HT1080 (cell line): ENCODE data around the gene CAMK2G. TPM values are rescaled to one million over a fixed set of nuclear protein-coding genes. Genes with fewer than 3 reads are reported as not detected.
"Not testable (repeated sequence)": the region's sequence is repeated elsewhere in the genome, so short reads cannot be mapped to it uniquely, and the experiment has no call there.

Source experiments
- DNase-seq: peaks from one replicate; pipeline ENCODE4 v3.0.0-alpha.2; 2015; ENCODE audit warnings: low read depth
- total RNA-seq: library from RNA; depleted of rRNA; stranded (reverse); fragments of >200 nt; shearing (Covaris generic); gene quantifications from 2 replicates; pipeline ENCODE4 v1.2.3, GENCODE V29; 2014

The CAMK2G gene
- total RNA-seq, 1 experiment from 2014 or later = 32.4 TPM

DNA sequence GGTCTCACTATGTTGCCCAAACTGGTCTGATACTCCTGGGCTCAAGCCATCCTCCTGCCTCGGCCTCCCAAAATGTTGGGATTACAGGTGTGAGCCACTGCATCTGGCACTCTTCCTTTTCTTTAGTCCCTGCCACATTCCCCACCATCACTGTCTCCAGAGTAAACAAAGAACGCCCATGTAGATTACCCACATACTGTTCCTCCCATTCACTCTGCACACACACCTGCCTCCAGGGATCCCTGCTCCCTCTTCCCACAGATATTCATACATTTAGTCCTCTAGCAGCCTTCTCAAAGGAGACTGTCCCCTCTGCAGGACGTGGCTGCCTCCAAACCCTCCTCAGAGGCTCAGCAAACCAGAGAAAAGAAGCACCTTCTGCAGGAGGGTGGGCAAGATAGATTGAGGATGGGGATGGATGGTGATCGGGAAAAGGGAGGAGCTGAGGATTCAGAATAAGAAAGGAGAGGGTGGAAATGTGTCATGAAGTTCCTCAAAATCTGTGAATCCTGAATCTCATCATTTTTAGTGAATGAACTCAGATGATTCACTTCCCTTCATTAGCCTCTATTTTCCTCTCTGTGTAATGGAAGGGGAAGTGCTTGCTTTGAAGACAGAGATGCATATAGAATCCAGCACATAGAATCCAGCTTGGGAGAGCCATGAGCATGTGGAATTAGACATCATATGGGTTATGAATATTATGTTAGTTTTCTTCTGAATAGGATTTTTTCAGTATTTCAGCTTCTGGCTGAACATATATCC lies 31.1 kb upstream of the CAMK2G start:
- DNase-seq = peak; percentile 83

GRCh38 chr10:73902351-73902750 lies 28.0 kb upstream of the CAMK2G start:
- DNase-seq = no peak

DNA sequence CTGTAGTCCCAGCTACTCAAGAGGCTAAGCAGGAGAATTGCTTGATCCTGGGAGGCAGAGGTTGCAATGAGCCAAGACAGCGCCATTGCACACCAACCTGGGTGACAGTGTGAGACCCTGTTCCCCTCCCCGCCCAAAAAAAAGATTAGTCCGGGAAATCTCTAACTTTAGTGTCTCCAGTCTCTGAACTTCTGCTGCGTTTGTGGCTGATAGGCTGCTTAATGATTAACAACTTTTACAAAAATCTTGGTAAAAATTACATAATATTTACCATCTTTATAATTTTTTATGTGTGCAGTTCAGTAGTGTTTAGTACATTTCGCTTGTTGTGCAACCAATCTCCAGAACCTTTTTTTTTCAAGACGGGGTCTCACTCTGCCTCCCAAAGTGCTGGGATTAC lies 26.9 kb upstream of the CAMK2G start:
- DNase-seq = no peak

DNA sequence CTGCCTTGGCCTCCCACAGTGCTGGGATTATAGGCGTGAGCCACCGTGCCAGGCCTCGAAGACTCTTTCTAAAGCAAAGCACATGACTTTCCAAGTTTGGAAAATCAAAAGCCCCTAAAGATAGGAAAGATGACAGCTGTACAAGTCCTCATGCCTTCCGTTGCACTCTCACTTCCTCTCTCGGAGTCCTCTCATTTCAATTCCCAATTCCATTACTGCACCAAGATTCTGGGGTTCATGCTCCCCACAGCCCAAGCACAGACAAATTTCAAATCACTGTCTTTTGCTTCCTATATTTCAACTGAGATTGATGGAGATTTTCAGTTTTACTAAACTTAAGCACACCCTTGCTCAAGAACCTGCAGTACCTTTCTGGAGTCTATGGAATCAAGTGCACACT lies 25.7 kb upstream of the CAMK2G start:
- DNase-seq = no peak

DNA sequence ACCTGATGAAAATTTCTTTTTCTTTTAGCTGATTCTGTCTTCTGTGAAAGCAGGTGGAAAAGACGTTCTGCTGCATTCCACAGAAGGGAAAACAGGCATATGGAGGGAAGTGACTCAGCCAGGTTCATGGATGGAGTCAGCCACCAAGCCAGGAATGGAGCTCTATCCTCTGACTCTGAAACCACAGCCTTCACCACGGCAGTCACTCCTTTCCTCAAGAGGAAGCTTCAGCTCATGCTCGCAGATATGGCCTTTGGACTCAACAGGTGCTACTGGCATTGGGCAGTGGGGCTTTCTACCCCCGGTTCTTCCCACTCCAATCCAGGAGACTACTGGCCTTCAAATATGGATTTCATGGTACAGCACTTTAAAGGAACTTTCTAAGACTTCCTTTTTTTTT lies 25.1 kb upstream of the CAMK2G start:
- peak; percentile 98 for DNase-seq

DNA sequence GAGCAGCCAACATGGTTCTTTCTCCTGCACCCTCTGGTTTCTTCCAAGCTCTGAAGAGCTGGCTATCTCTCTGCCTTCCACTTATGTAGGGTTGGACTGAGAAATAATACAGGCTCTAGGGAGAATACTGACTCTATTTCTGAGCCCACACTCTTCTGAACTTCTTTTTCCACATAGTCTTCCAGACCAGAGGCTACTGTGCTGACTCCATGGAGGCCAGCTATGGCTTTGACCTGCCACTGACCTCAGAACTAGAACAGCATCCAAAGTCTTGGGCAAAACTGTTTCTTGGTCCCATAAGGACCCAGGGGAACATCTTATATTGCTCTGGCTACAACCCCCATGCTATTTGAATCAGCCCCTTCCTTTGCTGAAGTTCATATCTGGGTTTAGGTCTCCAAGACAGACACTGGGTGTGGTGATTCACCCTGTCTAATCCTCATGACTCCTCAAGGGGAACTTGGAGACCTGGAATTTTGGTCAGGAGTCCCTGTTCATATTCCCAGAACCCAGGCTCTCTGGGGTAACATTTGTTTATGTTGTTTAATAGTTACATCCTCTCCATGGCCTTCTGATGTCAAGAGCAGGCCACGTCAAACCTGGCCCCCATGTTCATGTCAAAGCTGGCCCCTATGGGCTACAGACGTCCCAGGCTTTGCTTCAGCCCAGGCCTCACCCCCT lies 24.5 kb upstream of the CAMK2G start:
- no peak for DNase-seq

DNA sequence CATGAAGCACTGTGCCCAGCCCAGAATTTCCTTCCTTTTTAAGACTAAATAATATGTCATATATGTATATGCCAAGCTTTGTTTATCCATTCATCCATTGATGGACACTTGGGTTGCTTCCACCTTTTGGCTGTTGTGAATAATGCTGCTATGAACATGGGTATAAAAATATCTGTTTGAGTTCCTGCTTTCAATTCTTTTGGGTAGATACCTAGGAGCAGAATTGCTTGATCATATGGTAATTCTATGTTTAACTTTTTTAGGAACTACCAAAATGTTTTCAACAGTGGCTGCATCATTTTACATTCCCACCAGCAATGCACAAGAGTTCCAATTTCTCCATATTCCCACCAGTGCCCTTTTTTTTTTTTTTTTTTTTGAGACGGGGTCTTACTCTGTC lies 23.3 kb upstream of the CAMK2G start:
- no peak for DNase-seq

GRCh38 chr10:73895381-73895780 lies 21.0 kb upstream of the CAMK2G start:
- not testable (repeated sequence) for DNase-seq

GRCh38 chr10:73894245-73894971 lies 20.1 kb upstream of the CAMK2G start:
- peak; percentile 97 for DNase-seq

DNA sequence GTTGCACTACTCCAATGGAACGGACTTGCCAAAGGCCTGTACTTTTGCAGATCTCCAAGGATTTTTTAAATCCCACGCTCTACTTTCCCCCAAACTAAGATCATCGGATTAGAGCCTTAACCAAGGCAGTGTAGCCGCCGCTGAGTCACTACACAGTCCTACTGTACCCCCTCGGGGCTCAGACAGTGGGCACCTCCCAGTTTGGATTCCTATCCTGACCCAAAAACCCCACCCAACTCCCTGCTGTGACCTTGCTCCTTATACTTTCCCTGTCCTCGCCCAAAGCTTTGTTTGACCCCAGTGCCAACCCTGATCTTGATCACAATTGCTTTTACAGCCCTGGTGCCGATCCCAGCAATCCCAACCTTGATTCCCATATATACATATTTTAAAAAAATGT lies 19.1 kb upstream of the CAMK2G start:
- DNase-seq = no peak

GRCh38 chr10:73892310-73893030 lies 18.1 kb upstream of the CAMK2G start:
- no peak for DNase-seq

- DNase-seq = no peak
These were observed 17.2 kb upstream of the CAMK2G start for GRCh38 chr10:73891540-73891939.

GRCh38 chr10:73890830-73891229 lies 16.5 kb upstream of the CAMK2G start:
- not testable (repeated sequence) for DNase-seq

GRCh38 chr10:73890261-73890660 lies 15.9 kb upstream of the CAMK2G start:
- no peak for DNase-seq

GRCh38 chr10:73889416-73889815 lies 15.1 kb upstream of the CAMK2G start:
- not testable (repeated sequence) for DNase-seq

- peak; percentile 69 for DNase-seq
These were observed 14.7 kb upstream of the CAMK2G start for GRCh38 chr10:73889014-73889413.

GRCh38 chr10:73888514-73888913 lies 14.2 kb upstream of the CAMK2G start:
- no peak for DNase-seq

- peak; percentile 94 for DNase-seq
These were observed 13.1 kb upstream of the CAMK2G start for GRCh38 chr10:73887294-73888039.

- peak; percentile 33 for DNase-seq
These were observed 12.4 kb upstream of the CAMK2G start for GRCh38 chr10:73886661-73887293.

DNA sequence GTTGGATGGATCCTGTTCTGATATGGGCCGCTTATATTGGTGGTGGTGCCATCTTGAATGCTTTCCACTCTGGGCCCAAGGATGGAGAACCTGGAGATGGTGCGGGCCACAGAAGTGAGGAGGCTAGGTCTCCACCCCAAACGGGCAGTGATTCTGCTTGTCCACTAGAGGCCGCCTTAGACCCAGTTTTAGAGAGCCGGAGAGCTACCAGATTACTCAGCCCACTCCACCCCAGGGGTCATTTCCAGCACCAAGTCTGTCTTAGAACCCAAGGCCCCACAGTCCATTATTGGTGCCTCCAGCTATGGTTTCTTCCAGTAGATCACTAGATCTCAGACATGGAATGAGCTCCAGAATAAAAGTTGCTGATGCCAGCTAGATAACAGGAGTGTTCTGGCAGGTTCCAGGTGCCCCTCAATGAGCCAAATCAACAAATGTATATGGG lies 11.8 kb upstream of the CAMK2G start:
- peak; percentile 81 for DNase-seq
